H7 (cell line): ENCODE results near the gene ADGRE2. TPM values are rescaled to one million over a fixed set of nuclear protein-coding genes. Genes with fewer than 3 reads are reported as not detected.
"Not testable (repeated sequence)": the region's sequence is repeated elsewhere in the genome, so short reads cannot be mapped to it uniquely, and the experiment has no call there.

ENCODE experiments used
- DNase-seq: peaks from one replicate; pipeline ENCODE4 v3.0.0; 2012
- H3K27me3 ChIP-seq: 2 replicates; pipeline ENCODE4 v1.6.0; 2011; ENCODE audit warnings: mild to moderate bottlenecking, low read length; ENCODE audit not compliant: control insufficient read depth, insufficient read depth
- H3K36me3 ChIP-seq: replicated peaks from 2 replicates; pipeline ENCODE4 v1.5.1; 2011; ENCODE audit warnings: low read length; ENCODE audit not compliant: control insufficient read depth, insufficient read depth
- H3K4me3 ChIP-seq: 2 replicates; pipeline ENCODE4 v1.5.1; 2011; ENCODE audit warnings: low read depth, mild to moderate bottlenecking, control low read depth, low read length, moderate library complexity; ENCODE audit not compliant: insufficient read depth
- total RNA-seq: library from RNA; depleted of rRNA; stranded (reverse); fragments of >200 nt; shearing (Covaris generic); gene quantifications from 2 replicates; pipeline ENCODE4 v1.2.3, GENCODE V29; 2014; rRNA removed

Gene ADGRE2
- not detected in 2 replicates for total RNA-seq

- not testable (repeated sequence) for H3K4me3 ChIP-seq, DNase-seq, H3K27me3 ChIP-seq, H3K36me3 ChIP-seq
Observed at GRCh38 chr19:14778110-14778845, at the start of gene ADGRE2. ADGRE2 (minus strand) TSS chr19:14778560; CDS start chr19:14776756, 1,804 bp downstream.

GRCh38 chr19:14826006-14826405 lies 47.6 kb upstream of the ADGRE2 start:
- Histone ChIP-seq H3K27me3 (no peaks in the 10 kb centered on the region), H3K4me3 (no peak overlapping the region), H3K36me3 (no peaks in the 10 kb centered on the region)
- DNase-seq: no peak

GRCh38 chr19:14821937-14822336 lies 43.6 kb upstream of the ADGRE2 start:
- H3K4me3 ChIP-seq: no peak overlapping the region
- H3K27me3 ChIP-seq: no peaks in the 10 kb centered on the region
- no peaks in the 10 kb centered on the region for H3K36me3 ChIP-seq
- DNase-seq: no peak

GRCh38 chr19:14818588-14818987 lies 40.2 kb upstream of the ADGRE2 start:
- Histone ChIP-seq H3K36me3 (no peaks in the 10 kb centered on the region), H3K4me3 (no peak overlapping the region), H3K27me3 (no peaks in the 10 kb centered on the region)
- no peak for DNase-seq

- Histone ChIP-seq H3K27me3 (no peaks in the 10 kb centered on the region), H3K4me3 (no peak overlapping the region), H3K36me3 (no peaks in the 10 kb centered on the region)
- no peak for DNase-seq
Observed at GRCh38 chr19:14817052-14817451, 38.7 kb upstream of the ADGRE2 start.

GRCh38 chr19:14814982-14815652 lies 36.8 kb upstream of the ADGRE2 start:
- DNase-seq: no peak
- Histone ChIP-seq H3K27me3 (no peaks in the 10 kb centered on the region), H3K4me3 (no peak overlapping the region), H3K36me3 (no peaks in the 10 kb centered on the region)

GRCh38 chr19:14809272-14810057 lies 31.1 kb upstream of the ADGRE2 start:
- H3K4me3 ChIP-seq: no peak overlapping the region

GRCh38 chr19:14804765-14805164 lies 26.4 kb upstream of the ADGRE2 start:
- Histone ChIP-seq H3K36me3 (no peaks in the 10 kb centered on the region), H3K4me3 (no peak overlapping the region), H3K27me3 (no peaks in the 10 kb centered on the region)
- DNase-seq: no peak

More at GRCh38 chr19:14809272-14810057, 31.1 kb upstream of the ADGRE2 start:
- no peaks in the 10 kb centered on the region for H3K36me3 ChIP-seq
- no peak for DNase-seq
- H3K27me3 ChIP-seq: no peaks in the 10 kb centered on the region

GRCh38 chr19:14798760-14799159 lies 20.4 kb upstream of the ADGRE2 start:
- no peak overlapping the region for H3K4me3 ChIP-seq
- no peak for DNase-seq
- H3K27me3 ChIP-seq: no peaks in the 10 kb centered on the region
- no peaks in the 10 kb centered on the region for H3K36me3 ChIP-seq

GRCh38 chr19:14796021-14796420 lies 17.7 kb upstream of the ADGRE2 start:
- no peaks in the 10 kb centered on the region for H3K27me3 ChIP-seq
- no peak for DNase-seq

GRCh38 chr19:14795078-14795721 lies 16.8 kb upstream of the ADGRE2 start:
- DNase-seq: no peak
- no peak overlapping the region for H3K4me3 ChIP-seq
- no peaks in the 10 kb centered on the region for H3K27me3 ChIP-seq
- no peaks in the 10 kb centered on the region for H3K36me3 ChIP-seq

More at GRCh38 chr19:14796021-14796420, 17.7 kb upstream of the ADGRE2 start:
- H3K4me3 ChIP-seq: no peak overlapping the region
- H3K36me3 ChIP-seq: no peaks in the 10 kb centered on the region

GRCh38 chr19:14792250-14792649 lies 13.9 kb upstream of the ADGRE2 start:
- not testable (repeated sequence) for H3K4me3 ChIP-seq, DNase-seq, H3K36me3 ChIP-seq, H3K27me3 ChIP-seq

- no peak overlapping the region for H3K4me3 ChIP-seq
- DNase-seq: peak; percentile 91
- H3K36me3 ChIP-seq: no peaks in the 10 kb centered on the region
- H3K27me3 ChIP-seq: no peaks in the 10 kb centered on the region
Observed at GRCh38 chr19:14786421-14786851, 8.1 kb upstream of the ADGRE2 start.

GRCh38 chr19:14785102-14785793 lies 6.9 kb upstream of the ADGRE2 start:
- not testable (repeated sequence) for DNase-seq, H3K4me3 ChIP-seq, H3K36me3 ChIP-seq, H3K27me3 ChIP-seq
